ENCODE data around the gene SRSF3. TPM values are rescaled to one million over a fixed set of nuclear protein-coding genes. Genes with fewer than 3 reads are reported as not detected.

The SRSF3 gene
- total RNA-seq = 100 to 1,000 TPM in 5 of 6 donors, 10 to 100 TPM in 1; 61.5 to 220 (median 167) TPM

GRCh38 chr6:36594029-36594815 lies at the start of gene SRSF3:
Gene SRSF3 (plus strand): TSS chr6:36594362. CDS start chr6:36596763, 2,401 bp downstream.
- 0 to 1% methylated on average over 44 to 55 of the region's 58 CpGs for WGBS, 2 donors

GRCh38 chr6:36545767-36546307 lies 48.3 kb upstream of the SRSF3 start:
- peak overlapping the region; percentile 90 to 99 (median 97) for H3K27ac ChIP-seq
- ATAC-seq (ENCODE audit: low FRiP score in 2 of 2) (no peak), DNase-seq (no peak)
- H3K27me3 ChIP-seq = no peaks in the 10 kb centered on the region
- WGBS, 2 donors = 27 to 41% methylated on average over 3 of the region's 3 CpGs
- H3K36me3 ChIP-seq = peaks cover 0 to 6% (median 0%) of the 10 kb centered on the region in 4 donors
- peaks cover 23 to 50% (median 37%) of the 10 kb centered on the region in 4 donors for H3K4me1 ChIP-seq
- TF ChIP-seq CTCF (IDR thresholded peaks at IDR 0.05) (no peak), EP300 (IDR thresholded peaks at IDR 0.05) (no peak), POLR2AphosphoS5 (IDR thresholded peaks at IDR 0.05) (no peak), POLR2A (IDR thresholded peaks at IDR 0.05) (no peak)
- H3K4me3 ChIP-seq = peak overlapping the region; percentile 70 to 91 (median 77)
- H3K9me3 ChIP-seq = no peaks in the 10 kb centered on the region

More at GRCh38 chr6:36594029-36594815, at the start of gene SRSF3:
- Histone ChIP-seq H3K27me3 (no peaks in the 10 kb centered on the region), H3K27ac (peak within 1 kb of the TSS; percentile 97 to 99 (median 99)), H3K4me3 (peak within 1 kb of the TSS; percentile 55 to 80 (median 68)), H3K9me3 (no peaks in the 10 kb centered on the region), H3K36me3 (peaks cover 23 to 31% (median 24%) of the 10 kb centered on the region in 4 donors), H3K4me1 (peaks cover 25 to 41% (median 34%) of the 10 kb centered on the region in 4 donors)
- peak; percentile 100 for TF ChIP-seq POLR2AphosphoS5 (IDR thresholded peaks at IDR 0.05)
- peak in 1 of 4 donors; percentile 80 for TF ChIP-seq EP300 (IDR thresholded peaks at IDR 0.05)
- peak; percentile 96 to 100 (median 98) for TF ChIP-seq POLR2A (IDR thresholded peaks at IDR 0.05)
- TF ChIP-seq CTCF (IDR thresholded peaks at IDR 0.05) = peak; percentile 40 to 84 (median 74)
- DNase-seq (peak; percentile 98), ATAC-seq (ENCODE audit: low FRiP score in 2 of 2) (peak; percentile 98 to 99)

GRCh38 chr6:36546308-36546919 lies 47.7 kb upstream of the SRSF3 start:
- peak in 1 of 2 donors; percentile 21 for ATAC-seq (ENCODE audit: low FRiP score in 2 of 2)

More at GRCh38 chr6:36546308-36546919, 47.7 kb upstream of the SRSF3 start:
- H3K27me3 ChIP-seq = no peaks in the 10 kb centered on the region
- peak overlapping the region; percentile 90 to 99 (median 97) for H3K27ac ChIP-seq
- peaks cover 0 to under 1% (median 0%) of the 10 kb centered on the region in 4 donors for H3K36me3 ChIP-seq
- TF ChIP-seq POLR2A (IDR thresholded peaks at IDR 0.05) (no peak), POLR2AphosphoS5 (IDR thresholded peaks at IDR 0.05) (no peak), EP300 (IDR thresholded peaks at IDR 0.05) (no peak), CTCF (IDR thresholded peaks at IDR 0.05) (no peak)
- peak overlapping the region; percentile 70 to 91 (median 77) for H3K4me3 ChIP-seq
- peaks cover 23 to 50% (median 36%) of the 10 kb centered on the region in 4 donors for H3K4me1 ChIP-seq
- WGBS, 2 donors = 0 to 1% methylated on average over 15 of the region's 15 CpGs
- no peak for DNase-seq
- no peaks in the 10 kb centered on the region for H3K9me3 ChIP-seq

Measured in upper lobe of left lung (tissue), 6 donors.